IPS-NIHi7 (cell line): Measurements from ENCODE around the gene C22orf23.
"Not testable (repeated sequence)": the region's sequence is repeated elsewhere in the genome, so short reads cannot be mapped to it uniquely, and the experiment has no call there.

Experiments used
- DNase-seq: peaks from one replicate; pipeline ENCODE4 v3.0.0; 2012; ENCODE audit warnings: mixed read lengths; ENCODE audit errors: extremely low spot score

Gene C22orf23

GRCh38 chr22:37954686-37955085 is 1.3 kb upstream of the C22orf23 start:
- DNase-seq = no peak

- DNase-seq = no peak
Observed at GRCh38 chr22:37953062-37953436, 352 bp downstream of the C22orf23 start.

GRCh38 chr22:37952629-37953028 is 772 bp downstream of the C22orf23 start:
- DNase-seq = not testable (repeated sequence)

- no peak for DNase-seq
Observed at GRCh38 chr22:37951305-37951704, 2.1 kb downstream of the C22orf23 start.

- not testable (repeated sequence) for DNase-seq
Observed at GRCh38 chr22:37947142-37947795, 6.1 kb downstream of the C22orf23 start.

- DNase-seq = not testable (repeated sequence)
Observed at GRCh38 chr22:37944423-37944822, 9.0 kb downstream of the C22orf23 start.

GRCh38 chr22:37943825-37944198 is 9.6 kb downstream of the C22orf23 start:
- DNase-seq = no peak

- no peak for DNase-seq
Observed at GRCh38 chr22:37943136-37943824, 10.1 kb downstream of the C22orf23 start.

- DNase-seq = no peak
Observed at GRCh38 chr22:37942133-37942532, 11.3 kb downstream of the C22orf23 start.

GRCh38 chr22:37940698-37941376 is 12.6 kb downstream of the C22orf23 start:
- peak; percentile 33 for DNase-seq

- DNase-seq = peak; percentile 98
Observed at GRCh38 chr22:37933711-37934376, 19.6 kb downstream of the C22orf23 start.

GRCh38 chr22:37932821-37933578 is 20.4 kb downstream of the C22orf23 start:
- DNase-seq = no peak

GRCh38 chr22:37932401-37932800 is 21.0 kb downstream of the C22orf23 start:
- no peak for DNase-seq

GRCh38 chr22:37931893-37932389 is 21.5 kb downstream of the C22orf23 start:
- no peak for DNase-seq

GRCh38 chr22:37930952-37931440 is 22.4 kb downstream of the C22orf23 start:
- no peak for DNase-seq

GRCh38 chr22:37930270-37930951 is 23.0 kb downstream of the C22orf23 start:
- peak; percentile 64 for DNase-seq

GRCh38 chr22:37929390-37929789 is 24.0 kb downstream of the C22orf23 start:
- no peak for DNase-seq

- DNase-seq = no peak
Observed at GRCh38 chr22:37927637-37927936, 25.8 kb downstream of the C22orf23 start.

- DNase-seq = no peak
Observed at GRCh38 chr22:37926771-37927636, 26.4 kb downstream of the C22orf23 start.

GRCh38 chr22:37926358-37926757 is 27.0 kb downstream of the C22orf23 start:
- no peak for DNase-seq
